Measurements from ENCODE around the gene GOLGA1. TPM values are rescaled to one million over a fixed set of nuclear protein-coding genes. Genes with fewer than 3 reads are reported as not detected.
A peak's percentile ranks its signal among the peaks of the same experiment; 100 is the strongest.
"Not testable (repeated sequence)": the region's sequence is repeated elsewhere in the genome, so short reads cannot be mapped to it uniquely, and the experiment has no call there.

Gene GOLGA1
- total RNA-seq, 1 donor: 9.9 TPM

GRCh38 chr9:124972241-124972770, 31.4 kb upstream of the GOLGA1 start:
- H3K4me3 ChIP-seq (ENCODE audit: low read depth, low read length): no peak overlapping the region
- no peak for DNase-seq (ENCODE audit: low read depth)
- TF ChIP-seq CTCF (IDR thresholded peaks at IDR 0.05; ENCODE audit: insufficient read depth, low read depth, low read length): no peak

GRCh38 chr9:124969401-124969800, 28.5 kb upstream of the GOLGA1 start:
- TF ChIP-seq CTCF (IDR thresholded peaks at IDR 0.05; ENCODE audit: insufficient read depth, low read depth, low read length): no peak
- H3K4me3 ChIP-seq (ENCODE audit: low read depth, low read length): no peak overlapping the region
- DNase-seq (ENCODE audit: low read depth): peak; percentile 81

- DNase-seq (ENCODE audit: low read depth): no peak
- no peak for TF ChIP-seq CTCF (IDR thresholded peaks at IDR 0.05; ENCODE audit: insufficient read depth, low read depth, low read length)
- no peak overlapping the region for H3K4me3 ChIP-seq (ENCODE audit: low read depth, low read length)
Observed at GRCh38 chr9:124968238-124968637, 27.4 kb upstream of the GOLGA1 start.

- peak; percentile 86 for DNase-seq (ENCODE audit: low read depth)
- H3K4me3 ChIP-seq (ENCODE audit: low read depth, low read length): not testable (repeated sequence)
Observed at GRCh38 chr9:124965775-124966568, 25.1 kb upstream of the GOLGA1 start.

GRCh38 chr9:124964604-124965003, 23.7 kb upstream of the GOLGA1 start:
- no peak for TF ChIP-seq CTCF (IDR thresholded peaks at IDR 0.05; ENCODE audit: insufficient read depth, low read depth, low read length)
- peak; percentile 44 for DNase-seq (ENCODE audit: low read depth)
- no peak overlapping the region for H3K4me3 ChIP-seq (ENCODE audit: low read depth, low read length)

- TF ChIP-seq CTCF (IDR thresholded peaks at IDR 0.05; ENCODE audit: insufficient read depth, low read depth, low read length): no peak
- peak; percentile 6 for DNase-seq (ENCODE audit: low read depth)
- H3K4me3 ChIP-seq (ENCODE audit: low read depth, low read length): no peak overlapping the region
Observed at GRCh38 chr9:124964056-124964455, 23.2 kb upstream of the GOLGA1 start.

- peak; percentile 39 for DNase-seq (ENCODE audit: low read depth)
- no peak for TF ChIP-seq CTCF (IDR thresholded peaks at IDR 0.05; ENCODE audit: insufficient read depth, low read depth, low read length)
- H3K4me3 ChIP-seq (ENCODE audit: low read depth, low read length): no peak overlapping the region
Observed at GRCh38 chr9:124960409-124960752, 19.5 kb upstream of the GOLGA1 start.

- DNase-seq (ENCODE audit: low read depth): peak; percentile 34
- not testable (repeated sequence) for H3K4me3 ChIP-seq (ENCODE audit: low read depth, low read length)
Observed at GRCh38 chr9:124959671-124960408, 19.0 kb upstream of the GOLGA1 start.
